ENCODE measurements around the gene CA10. TPM values are rescaled to one million over a fixed set of nuclear protein-coding genes. Genes with fewer than 3 reads are reported as not detected.

The CA10 gene
- total RNA-seq, 2 donors from 2014 or later, result 0.22 to 0.37 TPM

DNA sequence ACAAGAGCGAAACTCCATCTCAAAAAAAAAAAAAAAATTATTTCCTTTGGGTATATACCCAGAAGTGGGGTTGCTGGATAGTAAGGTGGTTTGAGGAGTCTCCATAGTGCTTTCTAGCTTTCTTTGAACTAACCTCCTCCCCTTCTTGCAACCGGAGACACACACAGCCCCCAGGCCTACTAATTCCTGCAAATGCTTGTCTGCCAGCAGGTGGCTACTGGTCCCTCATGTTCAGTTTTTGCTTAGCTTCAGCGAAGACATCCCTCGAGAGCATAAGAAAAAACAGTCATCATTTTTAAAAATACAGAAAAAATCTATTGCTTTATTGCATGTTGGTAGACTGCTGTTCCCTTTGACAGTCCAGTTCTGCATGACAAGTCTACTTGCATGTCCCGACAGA is 459.2 kb downstream of the CA10 start:
- H3K4me1 ChIP-seq (ENCODE audit: control insufficient read depth, insufficient read depth, low read length), result no peaks in the 10 kb centered on the region
- no peaks in the 10 kb centered on the region for H3K36me3 ChIP-seq (ENCODE audit: control insufficient read depth, insufficient read depth, low read length)
- H3K9me3 ChIP-seq (ENCODE audit: control insufficient read depth, low read length), result no peaks in the 10 kb centered on the region
- no peaks in the 10 kb centered on the region for H3K27me3 ChIP-seq (ENCODE audit: control insufficient read depth, insufficient read depth, low read length, poor library complexity, severe bottlenecking)
- peak; percentile 69 for TF ChIP-seq CTCF (conservative IDR thresholded peaks at IDR 0.05)
- H3K27ac Mint-ChIP-seq, result no peak overlapping the region
- DNase-seq, result no peak
- no peak overlapping the region for H3K4me3 Mint-ChIP-seq
- no peak overlapping the region for H3K4me3 ChIP-seq (ENCODE audit: low read length)
- no peak overlapping the region for H3K9ac ChIP-seq (ENCODE audit: extremely low read depth, low read length, poor library complexity, severe bottlenecking)
- H3K9me3 Mint-ChIP-seq, result peaks cover 9% of the 10 kb centered on the region
- H3K36me3 Mint-ChIP-seq (ENCODE audit: low read depth), result no peaks in the 10 kb centered on the region
- H3K27ac ChIP-seq (ENCODE audit: low read depth, low read length), result no peak overlapping the region
- H3K4me1 Mint-ChIP-seq, result no peaks in the 10 kb centered on the region
- peaks cover 14% of the 10 kb centered on the region for H3K27me3 Mint-ChIP-seq (ENCODE audit: insufficient read depth)
- 83 to 89% methylated on average over 1 to 4 of the region's 5 CpGs for WGBS, 2 experiments (ENCODE audit: insufficient coverage in 1 of 2, insufficient read length in 1 of 2)

DNA sequence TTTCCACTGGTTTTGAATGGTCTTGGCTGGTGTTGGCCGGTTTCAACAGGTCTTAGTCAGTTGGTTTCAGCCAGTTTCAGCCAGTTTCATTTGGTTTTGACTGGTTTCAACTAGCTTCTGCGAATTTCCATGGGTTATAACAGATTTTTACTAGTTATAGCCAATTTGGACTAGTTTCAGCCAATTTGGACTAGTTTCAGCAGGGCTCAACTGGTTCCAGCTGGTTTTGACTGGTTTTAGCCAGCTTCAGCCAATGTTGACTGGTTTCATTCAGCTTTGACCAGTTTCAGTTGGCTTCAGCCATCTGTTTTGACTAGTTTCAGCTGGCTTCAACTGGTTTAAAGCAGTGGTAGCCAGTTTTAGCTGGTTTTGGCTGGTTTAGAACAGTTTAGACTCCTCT is 465.6 kb downstream of the CA10 start:
- no peaks in the 10 kb centered on the region for H3K9me3 ChIP-seq (ENCODE audit: control insufficient read depth, low read length)
- no peak for TF ChIP-seq CTCF (conservative IDR thresholded peaks at IDR 0.05)
- H3K36me3 Mint-ChIP-seq (ENCODE audit: low read depth), result peaks cover 3% of the 10 kb centered on the region
- H3K4me1 Mint-ChIP-seq, result no peaks in the 10 kb centered on the region
- H3K27me3 Mint-ChIP-seq (ENCODE audit: insufficient read depth), result peaks cover 11% of the 10 kb centered on the region
- H3K9ac ChIP-seq (ENCODE audit: extremely low read depth, low read length, poor library complexity, severe bottlenecking), result no peak overlapping the region
- no peaks in the 10 kb centered on the region for H3K27me3 ChIP-seq (ENCODE audit: control insufficient read depth, insufficient read depth, low read length, poor library complexity, severe bottlenecking)
- H3K27ac Mint-ChIP-seq, result no peak overlapping the region
- no peak overlapping the region for H3K4me3 ChIP-seq (ENCODE audit: low read length)
- DNase-seq, result no peak
- peaks cover 22% of the 10 kb centered on the region for H3K9me3 Mint-ChIP-seq
- 88% methylated on average over 2 of the region's 2 CpGs for WGBS, 2 experiments (ENCODE audit: insufficient coverage in 1 of 2, insufficient read length in 1 of 2)
- H3K4me1 ChIP-seq (ENCODE audit: control insufficient read depth, insufficient read depth, low read length), result no peaks in the 10 kb centered on the region
- H3K4me3 Mint-ChIP-seq, result no peak overlapping the region
- no peak overlapping the region for H3K27ac ChIP-seq (ENCODE audit: low read depth, low read length)
- H3K36me3 ChIP-seq (ENCODE audit: control insufficient read depth, insufficient read depth, low read length), result no peaks in the 10 kb centered on the region

DNA sequence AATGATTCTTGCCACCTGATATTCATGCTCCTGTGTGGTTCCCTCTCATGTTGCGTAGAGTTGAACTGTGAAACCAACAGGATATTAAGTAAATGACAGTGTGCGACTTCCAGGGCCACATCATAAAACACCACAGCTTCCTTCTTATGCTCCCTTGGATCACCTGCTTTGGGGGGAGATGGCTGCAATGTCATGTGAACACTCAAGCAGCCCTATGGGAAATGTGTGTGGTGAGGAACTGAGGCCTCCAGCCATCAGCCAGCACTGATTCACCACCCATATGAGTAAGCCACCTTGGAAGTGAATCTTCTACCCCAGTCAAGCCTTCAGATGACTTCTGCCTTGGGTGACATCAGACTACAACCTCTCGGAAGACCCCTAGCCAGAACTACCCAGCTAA is 470.6 kb downstream of the CA10 start:
- 98 to 100% methylated on average over 1 to 3 of the region's 3 CpGs for WGBS, 2 experiments (ENCODE audit: insufficient coverage in 1 of 2, insufficient read length in 1 of 2)
- Mint-ChIP-seq H3K9me3 (peaks cover 6% of the 10 kb centered on the region), H3K4me1 (peaks cover 2% of the 10 kb centered on the region), H3K4me3 (no peak overlapping the region), H3K27me3 (ENCODE audit: insufficient read depth) (peaks cover 6% of the 10 kb centered on the region), H3K36me3 (ENCODE audit: low read depth) (peaks cover 3% of the 10 kb centered on the region), H3K27ac (no peak overlapping the region)
- no peak for TF ChIP-seq CTCF (conservative IDR thresholded peaks at IDR 0.05)
- Histone ChIP-seq H3K27ac (ENCODE audit: low read depth, low read length) (no peak overlapping the region), H3K4me1 (ENCODE audit: control insufficient read depth, insufficient read depth, low read length) (no peaks in the 10 kb centered on the region), H3K9me3 (ENCODE audit: control insufficient read depth, low read length) (no peaks in the 10 kb centered on the region), H3K27me3 (ENCODE audit: control insufficient read depth, insufficient read depth, low read length, poor library complexity, severe bottlenecking) (peaks cover 45% of the 10 kb centered on the region), H3K9ac (ENCODE audit: extremely low read depth, low read length, poor library complexity, severe bottlenecking) (no peak overlapping the region), H3K4me3 (ENCODE audit: low read length) (no peak overlapping the region), H3K36me3 (ENCODE audit: control insufficient read depth, insufficient read depth, low read length) (no peaks in the 10 kb centered on the region)
- peak; percentile 19 for DNase-seq
